Effector CD8-positive, alpha-beta T cell (primary cell): ENCODE results near the gene GAGE12J.
"Not testable (repeated sequence)": the region's sequence is repeated elsewhere in the genome, so short reads cannot be mapped to it uniquely, and the experiment has no call there.

Experiments used
- DNase-seq: peaks from one replicate; lab custom pipeline; 2025; lab: John Stamatoyannopoulos, UW
- total RNA-seq, 4 experiments: gene quantifications; one replicate each; lab custom pipeline; 2026; lab: John Stamatoyannopoulos, UW

GAGE12J gene
- total RNA-seq: 0 reads per million in 4 experiments

DNA sequence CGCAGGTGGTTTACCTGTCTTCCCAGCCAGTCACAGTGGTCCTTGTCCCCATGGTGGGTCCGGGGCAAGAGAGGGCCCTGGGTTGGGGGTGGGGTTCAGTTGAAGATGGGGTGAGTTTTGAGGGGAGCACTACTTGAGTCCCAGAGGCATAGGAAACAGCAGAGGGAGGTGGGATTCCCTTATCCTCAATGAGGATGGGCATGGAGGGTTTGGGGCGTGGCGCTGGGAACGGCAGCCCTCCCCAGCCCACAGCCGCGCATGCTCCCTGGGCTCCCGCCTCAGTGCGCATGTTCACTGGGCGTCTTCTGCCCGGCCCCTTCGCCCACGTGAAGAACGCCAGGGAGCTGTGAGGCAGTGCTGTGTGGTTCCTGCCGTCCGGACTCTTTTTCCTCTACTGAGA is at the start of gene GAGE12J:
GAGE12J (plus strand) TSS at position 301 of the 400 bp plus-strand sequence. CDS start 1,157 bp downstream, outside the sequence.
- not testable (repeated sequence) for DNase-seq

- DNase-seq: no peak
Measured at GRCh38 chrX:49272421-49272820, 49.4 kb upstream of the GAGE12J start.

DNA sequence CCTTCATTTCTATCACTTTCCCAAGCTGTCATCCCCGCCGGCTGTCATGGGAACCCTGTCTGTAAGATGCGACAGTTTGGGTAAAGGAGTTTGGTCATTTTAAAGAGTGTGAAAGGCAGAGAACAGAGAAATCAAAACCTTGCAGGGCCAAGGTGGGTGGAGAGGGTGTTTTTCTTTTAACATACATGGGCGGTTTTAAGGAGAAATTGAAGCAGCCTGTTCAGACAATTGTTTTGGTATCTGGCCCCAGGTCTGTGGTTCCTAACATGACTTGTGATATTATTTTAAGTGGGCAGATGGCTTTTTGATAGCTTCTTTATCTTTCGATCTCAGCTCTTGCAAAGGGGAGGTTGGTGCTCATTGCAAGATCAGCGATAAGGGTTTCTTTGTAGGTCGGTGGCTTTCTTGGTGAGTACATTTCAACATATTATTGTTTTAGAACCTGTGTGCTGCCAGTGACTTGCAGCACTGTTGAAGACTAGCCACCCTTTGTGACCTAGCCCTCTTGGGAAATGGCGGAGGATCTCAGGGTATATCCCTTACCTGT is 48.6 kb upstream of the GAGE12J start:
- no peak for DNase-seq

DNA sequence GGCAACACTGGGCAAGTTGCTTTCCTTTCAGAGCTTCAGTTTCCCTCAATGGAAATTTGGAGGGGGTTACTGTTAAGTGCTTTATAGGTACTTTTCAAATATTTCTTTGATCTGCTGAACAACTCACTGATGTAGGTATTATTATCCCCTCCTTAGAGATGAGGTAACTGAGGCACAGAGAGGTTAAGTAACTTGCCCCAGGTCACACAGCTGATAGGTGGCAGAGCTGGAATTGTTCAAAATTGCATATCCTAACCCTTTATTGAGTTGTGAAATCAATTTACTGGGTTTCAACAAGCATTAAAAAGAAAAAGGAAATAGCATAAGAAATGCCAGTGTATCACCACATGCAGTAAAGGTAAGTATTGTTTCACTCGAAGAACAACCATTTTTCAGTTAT is 45.6 kb upstream of the GAGE12J start:
- no peak for DNase-seq

GRCh38 chrX:49276671-49277534 is 44.9 kb upstream of the GAGE12J start:
- DNase-seq: no peak

DNA sequence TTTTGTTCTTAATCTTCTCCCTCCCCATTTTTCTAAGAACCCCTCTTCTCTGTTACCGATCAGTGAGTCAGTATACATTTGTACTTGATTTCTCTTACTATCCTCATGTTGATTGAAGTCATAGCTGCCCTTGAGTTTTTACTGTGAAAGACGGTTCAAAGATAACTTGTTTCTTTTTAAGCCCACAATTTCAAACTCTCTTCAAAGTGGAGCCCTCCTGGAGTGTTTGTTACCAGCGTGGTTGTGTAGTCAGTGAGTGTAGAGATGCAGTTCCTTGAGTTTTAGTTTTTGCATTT is 44.4 kb upstream of the GAGE12J start:
- no peak for DNase-seq

DNA sequence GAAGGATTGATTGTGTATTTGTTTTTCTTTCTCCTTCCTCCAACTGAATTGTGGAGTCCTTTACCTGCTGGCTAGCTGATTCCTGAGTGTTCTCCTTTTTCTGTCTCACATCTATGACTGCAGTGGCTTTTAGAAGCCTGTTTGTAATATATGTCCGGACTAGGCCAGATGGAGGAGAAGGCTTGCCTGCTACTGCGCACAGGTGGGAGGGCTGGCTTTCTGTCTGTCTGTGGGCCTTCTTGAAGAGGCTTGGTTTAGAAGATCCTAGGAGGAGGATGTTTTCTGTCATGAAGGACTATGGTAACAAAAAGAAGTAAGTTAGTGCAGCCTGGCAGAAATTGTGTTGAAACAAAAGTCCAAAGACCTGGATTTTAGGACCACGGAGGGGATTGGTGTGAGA is 43.8 kb upstream of the GAGE12J start:
- no peak for DNase-seq

DNA sequence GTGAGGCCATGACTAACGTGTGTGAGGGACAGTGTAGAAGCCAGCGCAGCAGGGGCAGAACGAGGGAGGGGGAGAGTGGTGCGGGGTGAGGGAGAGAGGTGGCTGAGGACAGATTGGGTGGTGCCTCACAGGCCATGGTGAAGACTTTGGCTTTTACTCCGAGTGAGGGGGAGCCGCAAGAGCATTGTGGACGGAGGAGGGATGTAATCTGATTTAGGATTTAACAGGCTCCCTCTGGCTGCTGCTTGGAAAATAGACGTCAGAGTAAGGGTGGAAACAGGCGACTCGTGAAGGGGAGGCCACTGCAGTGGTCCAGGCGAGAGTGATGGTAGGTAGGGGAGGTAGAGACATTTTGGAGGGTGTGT is 39.2 kb upstream of the GAGE12J start:
- no peak for DNase-seq

GRCh38 chrX:49284212-49284611 is 37.6 kb upstream of the GAGE12J start:
- DNase-seq: no peak

DNA sequence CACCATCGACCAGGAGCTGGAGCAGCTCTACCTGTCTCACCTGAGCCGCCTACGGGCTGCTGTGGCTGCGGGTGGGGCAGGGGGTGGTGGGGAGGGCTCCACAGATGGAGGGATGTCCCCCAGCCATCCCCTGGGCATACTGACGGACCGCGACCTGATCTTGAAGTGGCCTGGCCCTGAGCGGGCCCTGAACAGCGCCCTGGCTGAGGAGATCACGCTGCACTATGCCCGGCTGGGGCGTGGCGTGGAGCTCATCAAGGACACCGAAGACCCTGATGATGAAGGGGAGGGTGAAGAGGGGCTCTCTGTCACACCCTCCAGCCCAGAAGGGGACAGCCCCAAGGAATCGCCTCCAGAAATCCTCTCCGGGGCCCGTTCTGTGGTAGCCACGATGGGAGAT is 35.7 kb upstream of the GAGE12J start:
- DNase-seq: no peak

- no peak for DNase-seq
Measured at GRCh38 chrX:49286581-49286980, 35.3 kb upstream of the GAGE12J start.

DNA sequence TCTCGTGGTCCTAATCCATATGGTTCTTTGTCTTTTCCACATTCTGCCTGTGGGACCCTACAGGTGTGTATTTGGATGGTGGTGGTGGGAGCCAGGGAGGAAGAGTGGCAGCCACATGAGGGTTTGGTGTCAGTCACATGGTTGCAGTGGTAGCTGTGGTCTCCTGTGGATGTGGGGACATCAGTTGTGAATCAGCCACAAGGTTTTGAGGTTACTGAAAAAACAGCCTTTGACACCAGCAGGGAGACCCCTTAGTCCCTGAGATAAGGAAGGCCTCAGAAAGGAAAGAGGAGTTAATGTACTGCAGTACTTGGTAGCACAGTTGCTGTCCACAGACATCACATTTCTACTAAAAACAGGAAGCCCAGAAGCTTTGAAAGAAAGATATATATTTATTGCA is 34.2 kb upstream of the GAGE12J start:
- DNase-seq: no peak

- no peak for DNase-seq
Measured at GRCh38 chrX:49290215-49290614, 31.6 kb upstream of the GAGE12J start.

GRCh38 chrX:49291615-49292337 is 30.1 kb upstream of the GAGE12J start:
- peak; percentile 48 for DNase-seq

DNA sequence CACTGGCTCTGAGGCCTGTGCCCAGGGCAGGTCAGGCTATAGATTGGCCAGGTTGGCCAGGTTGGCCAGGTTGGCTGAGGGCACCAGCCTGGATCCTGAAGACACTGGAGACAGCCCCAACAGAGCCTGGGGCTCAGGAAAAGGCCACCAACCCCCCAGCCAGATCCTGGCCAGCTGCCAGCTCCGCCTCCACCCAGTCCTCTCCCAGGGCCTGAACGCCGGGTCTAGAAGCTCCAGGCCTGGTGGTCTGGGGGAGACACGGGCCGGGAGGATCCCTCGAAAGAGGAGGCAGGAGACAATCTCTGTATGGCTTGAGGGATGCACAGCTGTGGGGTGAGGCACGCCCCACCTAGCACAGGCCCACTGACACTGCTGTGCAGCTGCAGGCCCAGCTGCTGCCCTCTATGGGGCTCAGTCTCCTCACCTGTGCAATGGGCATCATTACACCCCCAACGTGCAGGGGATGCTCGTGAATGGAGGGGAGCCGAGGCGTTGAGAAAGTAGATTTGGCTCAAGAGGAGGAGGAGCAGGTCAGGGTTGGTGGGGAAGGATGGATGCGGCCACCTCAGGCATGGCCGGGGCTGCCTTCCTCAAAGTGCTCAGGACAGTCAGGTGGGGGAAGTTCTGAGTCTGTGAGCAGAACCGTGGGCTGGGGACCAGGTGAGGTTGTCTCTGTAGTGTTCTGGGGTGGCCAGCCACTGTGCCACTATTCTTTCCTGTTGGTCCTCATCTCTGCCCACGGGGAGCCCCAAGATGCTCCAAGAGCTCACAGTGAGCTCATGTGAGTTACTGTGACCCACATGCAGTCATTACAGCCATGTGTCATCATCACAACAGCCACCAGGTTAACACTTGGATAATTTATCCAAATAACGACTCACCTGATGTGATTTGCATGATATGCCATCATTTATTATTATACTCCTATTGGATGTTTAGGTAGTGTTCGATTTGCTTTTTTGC is 29.2 kb upstream of the GAGE12J start:
- DNase-seq: no peak

DNA sequence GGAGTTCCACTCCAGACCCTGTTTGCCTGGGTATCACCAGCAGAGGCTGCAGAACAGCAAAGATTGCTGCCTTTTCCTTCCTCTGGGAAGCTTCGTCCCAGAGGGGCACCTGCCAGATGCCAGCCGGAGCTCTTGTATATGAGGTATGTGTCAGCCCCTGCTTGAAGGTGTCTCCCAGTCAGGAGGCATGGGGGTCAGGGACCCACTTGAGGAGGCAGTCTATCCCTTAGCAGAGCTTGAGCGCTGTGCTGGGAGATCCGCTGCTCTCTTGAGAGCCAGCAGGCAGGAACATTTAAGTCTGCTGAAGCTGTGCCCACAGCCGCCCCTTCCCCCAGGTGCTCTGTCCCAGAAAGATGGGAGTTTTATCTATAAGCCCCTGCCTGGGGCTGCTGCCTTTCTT is 22.5 kb upstream of the GAGE12J start:
- not testable (repeated sequence) for DNase-seq

GRCh38 chrX:49300703-49301102 is 21.1 kb upstream of the GAGE12J start:
- no peak for DNase-seq

- no peak for DNase-seq
Measured at GRCh38 chrX:49303346-49303745, 18.5 kb upstream of the GAGE12J start, which contains the start of gene GAGE10. TSS of gene GAGE10 (plus strand) at chrX:49303646. CDS start at chrX:49304860, 1,214 bp downstream.

- DNase-seq: not testable (repeated sequence)
Measured at GRCh38 chrX:49307775-49308174, 14.1 kb upstream of the GAGE12J start.

- DNase-seq: no peak
Measured at GRCh38 chrX:49308604-49309269, 13.1 kb upstream of the GAGE12J start.

DNA sequence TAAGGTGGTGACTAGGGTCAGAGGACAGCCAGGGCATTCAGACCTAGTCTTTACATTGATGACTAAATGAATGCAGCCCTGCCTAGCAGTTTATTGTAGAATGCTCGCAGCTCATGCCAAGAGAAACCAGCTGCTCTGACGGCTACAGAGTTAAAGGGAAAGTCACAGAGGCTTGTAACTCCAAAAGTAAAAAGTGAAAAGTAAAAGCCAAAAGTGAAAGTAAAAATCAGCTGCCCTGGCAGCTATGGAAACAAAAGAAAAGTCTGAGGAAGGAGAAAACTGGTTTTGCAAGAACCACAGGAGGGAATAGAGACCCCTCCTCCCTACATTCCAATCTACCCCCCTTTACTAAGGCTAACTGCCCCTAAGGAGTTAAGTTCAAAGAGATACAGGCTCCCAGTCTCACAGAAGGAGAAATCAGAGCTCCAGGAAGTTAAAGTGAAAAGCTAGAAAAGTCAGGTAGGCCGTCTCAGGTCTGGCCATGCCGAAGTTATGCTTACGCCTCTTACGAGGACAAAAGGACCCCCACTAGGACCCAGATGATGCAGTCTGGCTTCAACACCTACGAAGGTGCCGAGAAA is 12.3 kb upstream of the GAGE12J start:
- DNase-seq: no peak
